Measurements from ENCODE around the gene SLCO2A1. TPM values are rescaled to one million over a fixed set of nuclear protein-coding genes. Genes with fewer than 3 reads are reported as not detected.

Gene SLCO2A1
- total RNA-seq, 2 donors from 2014 or later: 26.3 to 34.8 TPM

DNA sequence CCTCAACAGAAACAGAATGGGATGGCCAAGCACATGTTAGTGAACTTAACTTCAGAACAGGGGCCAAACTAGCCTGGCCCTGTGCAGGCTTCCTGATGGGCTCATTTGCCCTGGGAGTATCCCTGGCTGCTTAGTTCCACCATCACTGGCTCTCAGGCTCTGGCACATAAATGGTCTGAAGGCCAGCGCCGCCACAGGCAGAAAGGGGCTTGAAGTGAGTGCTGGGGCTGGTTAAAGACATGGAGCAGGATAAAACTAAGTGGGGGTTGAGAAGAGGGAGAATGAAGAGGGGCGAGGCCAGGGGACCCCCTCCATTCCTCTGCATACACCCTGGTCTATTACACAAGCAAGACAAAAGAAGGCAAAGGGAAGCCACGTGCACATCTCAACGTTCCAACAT, 12.2 kb downstream of the SLCO2A1 start:
- TF ChIP-seq CTCF (IDR thresholded peaks at IDR 0.05): no peak
- intact Hi-C loops (cut with DNase I): no loop called here
- no peak overlapping the region for H3K27ac ChIP-seq
- DNase-seq: peak; percentile 7
- no peaks in the 10 kb centered on the region for H3K36me3 ChIP-seq
- H3K9ac ChIP-seq (ENCODE audit: low read depth in 2 of 2, low read length in 2 of 2): no peak overlapping the region
- no peaks in the 10 kb centered on the region for H3K9me3 ChIP-seq
- no peak overlapping the region for H3K4me3 ChIP-seq
- no peaks in the 10 kb centered on the region for H3K27me3 ChIP-seq
- H3K4me1 ChIP-seq: no peaks in the 10 kb centered on the region

GRCh38 chr3:134014270-134014669, 15.5 kb downstream of the SLCO2A1 start:
- Histone ChIP-seq H3K27me3 (no peaks in the 10 kb centered on the region), H3K27ac (no peak overlapping the region), H3K4me1 (no peaks in the 10 kb centered on the region), H3K36me3 (no peaks in the 10 kb centered on the region), H3K9me3 (no peaks in the 10 kb centered on the region), H3K9ac (ENCODE audit: low read depth in 2 of 2, low read length in 2 of 2) (no peak overlapping the region), H3K4me3 (no peak overlapping the region)
- TF ChIP-seq CTCF (IDR thresholded peaks at IDR 0.05): no peak
- no peak for DNase-seq
- intact Hi-C loops (cut with DNase I): no loop called here

GRCh38 chr3:134013280-134013679, 16.4 kb downstream of the SLCO2A1 start:
- no peak for TF ChIP-seq CTCF (IDR thresholded peaks at IDR 0.05)
- Histone ChIP-seq H3K27ac (no peak overlapping the region), H3K9me3 (no peaks in the 10 kb centered on the region)

GRCh38 chr3:134009345-134010000, 20.3 kb downstream of the SLCO2A1 start:
- intact Hi-C loops (cut with DNase I): no loop called here
- Histone ChIP-seq H3K27ac (no peak overlapping the region), H3K9ac (ENCODE audit: low read depth in 2 of 2, low read length in 2 of 2) (no peak overlapping the region), H3K9me3 (no peaks in the 10 kb centered on the region), H3K36me3 (no peaks in the 10 kb centered on the region), H3K4me1 (no peaks in the 10 kb centered on the region), H3K4me3 (no peak overlapping the region), H3K27me3 (no peaks in the 10 kb centered on the region)
- no peak for DNase-seq
- TF ChIP-seq CTCF (IDR thresholded peaks at IDR 0.05): no peak

More at GRCh38 chr3:134013280-134013679, 16.4 kb downstream of the SLCO2A1 start:
- intact Hi-C loops (cut with DNase I): no loop called here
- Histone ChIP-seq H3K4me3 (no peak overlapping the region), H3K36me3 (no peaks in the 10 kb centered on the region), H3K4me1 (no peaks in the 10 kb centered on the region), H3K27me3 (no peaks in the 10 kb centered on the region), H3K9ac (ENCODE audit: low read depth in 2 of 2, low read length in 2 of 2) (no peak overlapping the region)
- DNase-seq: no peak

DNA sequence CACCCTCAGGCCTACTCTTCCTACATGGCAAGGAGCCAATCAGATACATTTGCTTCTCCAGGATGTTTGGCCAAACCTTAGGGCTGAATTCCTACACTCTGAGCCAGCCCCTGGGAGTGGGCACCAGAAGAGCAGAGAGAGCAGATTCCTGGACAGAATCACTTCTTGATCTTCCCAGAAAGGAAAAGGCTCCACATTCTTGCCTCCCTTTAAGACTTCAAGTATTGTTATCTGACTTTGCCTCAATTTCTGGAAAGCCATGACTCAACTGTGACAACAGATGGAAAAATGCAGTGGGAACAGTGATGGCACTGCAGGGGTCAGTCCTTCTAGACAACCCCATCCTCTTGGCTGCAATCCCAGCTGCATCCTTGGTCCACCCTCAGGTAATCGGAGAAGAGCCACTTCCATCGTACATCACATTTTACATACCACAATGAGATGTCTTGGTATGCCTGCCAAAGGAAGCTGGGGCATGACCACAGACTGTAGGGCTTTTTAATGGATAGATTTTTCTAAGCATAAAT, 21.0 kb downstream of the SLCO2A1 start:
- intact Hi-C loops (cut with DNase I): no loop called here
- Histone ChIP-seq H3K27me3 (no peaks in the 10 kb centered on the region), H3K36me3 (no peaks in the 10 kb centered on the region), H3K9ac (ENCODE audit: low read depth in 2 of 2, low read length in 2 of 2) (no peak overlapping the region), H3K27ac (no peak overlapping the region), H3K9me3 (no peaks in the 10 kb centered on the region), H3K4me1 (no peaks in the 10 kb centered on the region), H3K4me3 (no peak overlapping the region)
- TF ChIP-seq CTCF (IDR thresholded peaks at IDR 0.05): no peak
- DNase-seq: no peak

Data from colonic mucosa (tissue), 4 donors.